Activated CD4-positive, alpha-beta T cell treated with anti-CD3 and anti-CD28 coated beads for 24 hours (primary cell): ENCODE data around the gene ATAD2B.

ENCODE experiments used
- DNase-seq, 2 donors: peaks; one replicate each; pipeline ENCODE4 v3.0.0-alpha.2; 2020; ENCODE audit warnings: low read depth in 2 of 2

The ATAD2B gene

DNA sequence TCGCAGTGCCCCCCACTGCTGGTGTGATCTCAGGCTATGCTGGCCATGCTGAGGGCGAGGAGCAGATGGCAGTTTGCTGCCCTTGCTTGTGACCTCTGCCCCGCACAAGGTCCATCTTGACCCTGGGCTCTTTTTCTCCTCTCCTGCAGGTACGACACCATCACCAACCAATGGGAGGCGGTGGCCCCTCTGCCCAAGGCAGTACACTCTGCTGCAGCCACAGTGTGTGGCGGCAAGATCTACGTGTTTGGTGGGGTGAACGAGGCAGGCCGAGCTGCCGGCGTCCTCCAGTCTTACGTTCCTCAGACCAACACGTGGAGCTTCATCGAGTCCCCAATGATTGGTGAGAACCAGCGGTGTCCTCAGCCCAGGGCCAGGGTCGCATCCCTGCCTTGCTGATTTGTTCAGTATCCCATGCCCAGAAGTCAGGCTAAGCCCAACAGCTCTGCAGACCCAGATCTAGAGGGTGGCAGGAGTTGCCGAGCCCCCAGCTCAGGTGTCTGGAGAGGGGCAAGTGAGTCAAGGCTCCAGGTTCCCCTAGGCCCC is 223.8 kb downstream of the ATAD2B start:
- no peak for DNase-seq

DNA sequence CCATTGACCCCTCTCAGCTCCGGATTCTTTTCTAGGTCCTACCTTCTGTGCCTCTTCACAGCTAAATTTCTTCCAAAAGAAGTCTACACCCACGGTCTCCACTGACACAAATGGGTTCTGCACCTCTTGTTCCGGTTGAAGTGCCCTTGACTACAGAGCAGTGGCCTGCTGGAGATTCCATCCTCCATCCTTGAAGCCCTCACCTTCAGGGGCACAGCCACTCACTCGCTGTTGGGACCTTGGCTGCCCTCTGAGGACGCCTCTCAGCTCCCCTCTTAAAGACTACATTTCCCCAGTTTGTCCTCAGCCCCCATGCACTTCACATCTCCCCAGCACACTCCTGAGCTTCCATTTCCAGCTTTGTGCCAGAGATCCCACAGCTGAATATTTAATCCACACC is 226.3 kb downstream of the ATAD2B start:
- DNase-seq = no peak

DNA sequence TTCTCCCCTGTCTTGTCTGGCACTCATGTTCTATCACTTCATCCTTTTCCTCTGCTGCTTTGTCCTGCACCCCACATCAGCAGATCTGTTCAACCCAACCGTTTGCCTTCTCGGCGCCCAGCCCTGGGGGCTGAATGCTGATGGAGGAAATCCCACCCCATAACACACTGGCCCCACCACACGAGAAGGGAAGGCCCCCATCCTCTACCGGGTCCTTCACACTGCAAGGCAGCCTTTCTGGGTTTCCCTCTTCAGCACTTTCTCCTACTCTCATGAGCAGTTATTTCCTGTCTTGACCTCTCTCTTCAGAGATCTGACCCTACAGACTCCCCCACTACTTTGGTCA is 227.4 kb downstream of the ATAD2B start:
- DNase-seq = no peak

- no peak for DNase-seq
Observed at GRCh38 chr2:23698721-23699579, 228.0 kb downstream of the ATAD2B start.
